ENCODE results near the gene ERC2.

Gene ERC2

GRCh38 chr3:55591888-55592287, 876.4 kb downstream of the ERC2 start:
- Histone ChIP-seq H3K27ac (ENCODE audit: low read depth in 2 of 2, low read length in 2 of 2) (peak overlapping the region in 1 of 2 donors; percentile 6), H3K4me1 (ENCODE audit: control insufficient read depth in 2 of 2, insufficient read depth in 2 of 2, low read length in 2 of 2) (no peaks in the 10 kb centered on the region), H3K9me3 (ENCODE audit: control insufficient read depth in 2 of 2, low read length in 2 of 2) (no peaks in the 10 kb centered on the region), H3K9ac (ENCODE audit: low read depth in 1 of 2, low read length in 2 of 2) (no peak overlapping the region), H3K36me3 (ENCODE audit: control insufficient read depth in 2 of 2, insufficient read depth in 2 of 2, low read length in 2 of 2) (no peaks in the 10 kb centered on the region), H3K4me3 (ENCODE audit: low read length in 2 of 2) (no peak overlapping the region), H3K27me3 (ENCODE audit: control insufficient read depth in 2 of 2, insufficient read depth in 2 of 2, low read length in 2 of 2) (no peaks in the 10 kb centered on the region)

GRCh38 chr3:55588146-55588765, 880.0 kb downstream of the ERC2 start:
- Histone ChIP-seq H3K27me3 (ENCODE audit: control insufficient read depth in 2 of 2, insufficient read depth in 2 of 2, low read length in 2 of 2) (no peaks in the 10 kb centered on the region), H3K36me3 (ENCODE audit: control insufficient read depth in 2 of 2, insufficient read depth in 2 of 2, low read length in 2 of 2) (no peaks in the 10 kb centered on the region), H3K9me3 (ENCODE audit: control insufficient read depth in 2 of 2, low read length in 2 of 2) (no peaks in the 10 kb centered on the region), H3K27ac (ENCODE audit: low read depth in 2 of 2, low read length in 2 of 2) (no peak overlapping the region), H3K4me1 (ENCODE audit: control insufficient read depth in 2 of 2, insufficient read depth in 2 of 2, low read length in 2 of 2) (no peaks in the 10 kb centered on the region), H3K9ac (ENCODE audit: low read depth in 1 of 2, low read length in 2 of 2) (no peak overlapping the region), H3K4me3 (ENCODE audit: low read length in 2 of 2) (no peak overlapping the region)

GRCh38 chr3:55585856-55586255, 882.4 kb downstream of the ERC2 start:
- Histone ChIP-seq H3K9me3 (ENCODE audit: control insufficient read depth in 2 of 2, low read length in 2 of 2) (no peaks in the 10 kb centered on the region), H3K4me1 (ENCODE audit: control insufficient read depth in 2 of 2, insufficient read depth in 2 of 2, low read length in 2 of 2) (no peaks in the 10 kb centered on the region), H3K36me3 (ENCODE audit: control insufficient read depth in 2 of 2, insufficient read depth in 2 of 2, low read length in 2 of 2) (no peaks in the 10 kb centered on the region), H3K27me3 (ENCODE audit: control insufficient read depth in 2 of 2, insufficient read depth in 2 of 2, low read length in 2 of 2) (no peaks in the 10 kb centered on the region), H3K27ac (ENCODE audit: low read depth in 2 of 2, low read length in 2 of 2) (no peak overlapping the region), H3K4me3 (ENCODE audit: low read length in 2 of 2) (no peak overlapping the region), H3K9ac (ENCODE audit: low read depth in 1 of 2, low read length in 2 of 2) (no peak overlapping the region)

GRCh38 chr3:55584716-55585368, 883.4 kb downstream of the ERC2 start:
- Histone ChIP-seq H3K27ac (ENCODE audit: low read depth in 2 of 2, low read length in 2 of 2) (no peak overlapping the region), H3K9me3 (ENCODE audit: control insufficient read depth in 2 of 2, low read length in 2 of 2) (no peaks in the 10 kb centered on the region), H3K4me3 (ENCODE audit: low read length in 2 of 2) (no peak overlapping the region), H3K9ac (ENCODE audit: low read depth in 1 of 2, low read length in 2 of 2) (no peak overlapping the region), H3K4me1 (ENCODE audit: control insufficient read depth in 2 of 2, insufficient read depth in 2 of 2, low read length in 2 of 2) (no peaks in the 10 kb centered on the region), H3K36me3 (ENCODE audit: control insufficient read depth in 2 of 2, insufficient read depth in 2 of 2, low read length in 2 of 2) (no peaks in the 10 kb centered on the region), H3K27me3 (ENCODE audit: control insufficient read depth in 2 of 2, insufficient read depth in 2 of 2, low read length in 2 of 2) (no peaks in the 10 kb centered on the region)

GRCh38 chr3:55584030-55584429, 884.2 kb downstream of the ERC2 start:
- Histone ChIP-seq H3K4me3 (ENCODE audit: low read length in 2 of 2) (no peak overlapping the region), H3K27me3 (ENCODE audit: control insufficient read depth in 2 of 2, insufficient read depth in 2 of 2, low read length in 2 of 2) (no peaks in the 10 kb centered on the region), H3K9ac (ENCODE audit: low read depth in 1 of 2, low read length in 2 of 2) (no peak overlapping the region), H3K4me1 (ENCODE audit: control insufficient read depth in 2 of 2, insufficient read depth in 2 of 2, low read length in 2 of 2) (no peaks in the 10 kb centered on the region), H3K27ac (ENCODE audit: low read depth in 2 of 2, low read length in 2 of 2) (no peak overlapping the region), H3K36me3 (ENCODE audit: control insufficient read depth in 2 of 2, insufficient read depth in 2 of 2, low read length in 2 of 2) (no peaks in the 10 kb centered on the region), H3K9me3 (ENCODE audit: control insufficient read depth in 2 of 2, low read length in 2 of 2) (no peaks in the 10 kb centered on the region)

- no peak overlapping the region for H3K9ac ChIP-seq (ENCODE audit: low read depth in 1 of 2, low read length in 2 of 2)
- no peak overlapping the region for H3K4me3 ChIP-seq (ENCODE audit: low read length in 2 of 2)
- no peaks in the 10 kb centered on the region for H3K9me3 ChIP-seq (ENCODE audit: control insufficient read depth in 2 of 2, low read length in 2 of 2)
- no peaks in the 10 kb centered on the region for H3K4me1 ChIP-seq (ENCODE audit: control insufficient read depth in 2 of 2, insufficient read depth in 2 of 2, low read length in 2 of 2)
- no peaks in the 10 kb centered on the region for H3K27me3 ChIP-seq (ENCODE audit: control insufficient read depth in 2 of 2, insufficient read depth in 2 of 2, low read length in 2 of 2)
- no peak overlapping the region for H3K27ac ChIP-seq (ENCODE audit: low read depth in 2 of 2, low read length in 2 of 2)
- no peaks in the 10 kb centered on the region for H3K36me3 ChIP-seq (ENCODE audit: control insufficient read depth in 2 of 2, insufficient read depth in 2 of 2, low read length in 2 of 2)
These were observed 884.8 kb downstream of the ERC2 start for GRCh38 chr3:55583475-55583874.

- no peaks in the 10 kb centered on the region for H3K4me1 ChIP-seq (ENCODE audit: control insufficient read depth in 2 of 2, insufficient read depth in 2 of 2, low read length in 2 of 2)
- no peaks in the 10 kb centered on the region for H3K9me3 ChIP-seq (ENCODE audit: control insufficient read depth in 2 of 2, low read length in 2 of 2)
- no peak overlapping the region for H3K9ac ChIP-seq (ENCODE audit: low read depth in 1 of 2, low read length in 2 of 2)
- no peak overlapping the region for H3K27ac ChIP-seq (ENCODE audit: low read depth in 2 of 2, low read length in 2 of 2)
- H3K36me3 ChIP-seq (ENCODE audit: control insufficient read depth in 2 of 2, insufficient read depth in 2 of 2, low read length in 2 of 2), result no peaks in the 10 kb centered on the region
- H3K27me3 ChIP-seq (ENCODE audit: control insufficient read depth in 2 of 2, insufficient read depth in 2 of 2, low read length in 2 of 2), result no peaks in the 10 kb centered on the region
- H3K4me3 ChIP-seq (ENCODE audit: low read length in 2 of 2), result no peak overlapping the region
These were observed 888.8 kb downstream of the ERC2 start for GRCh38 chr3:55579496-55579895.

- H3K4me3 ChIP-seq (ENCODE audit: low read length in 2 of 2), result no peak overlapping the region
These were observed 891.5 kb downstream of the ERC2 start for GRCh38 chr3:55576621-55577388.

GRCh38 chr3:55574671-55575070, 893.6 kb downstream of the ERC2 start:
- H3K27ac ChIP-seq (ENCODE audit: low read depth in 2 of 2, low read length in 2 of 2), result no peak overlapping the region
- H3K4me3 ChIP-seq (ENCODE audit: low read length in 2 of 2), result no peak overlapping the region
- H3K9ac ChIP-seq (ENCODE audit: low read depth in 1 of 2, low read length in 2 of 2), result no peak overlapping the region
- no peaks in the 10 kb centered on the region for H3K36me3 ChIP-seq (ENCODE audit: control insufficient read depth in 2 of 2, insufficient read depth in 2 of 2, low read length in 2 of 2)
- peaks cover 0 to 2% of the 10 kb centered on the region in 2 donors for H3K4me1 ChIP-seq (ENCODE audit: control insufficient read depth in 2 of 2, insufficient read depth in 2 of 2, low read length in 2 of 2)
- H3K27me3 ChIP-seq (ENCODE audit: control insufficient read depth in 2 of 2, insufficient read depth in 2 of 2, low read length in 2 of 2), result no peaks in the 10 kb centered on the region
- no peaks in the 10 kb centered on the region for H3K9me3 ChIP-seq (ENCODE audit: control insufficient read depth in 2 of 2, low read length in 2 of 2)

More at GRCh38 chr3:55576621-55577388, 891.5 kb downstream of the ERC2 start:
- no peaks in the 10 kb centered on the region for H3K27me3 ChIP-seq (ENCODE audit: control insufficient read depth in 2 of 2, insufficient read depth in 2 of 2, low read length in 2 of 2)
- H3K4me1 ChIP-seq (ENCODE audit: control insufficient read depth in 2 of 2, insufficient read depth in 2 of 2, low read length in 2 of 2), result peaks cover 0 to 1% of the 10 kb centered on the region in 2 donors
- no peaks in the 10 kb centered on the region for H3K36me3 ChIP-seq (ENCODE audit: control insufficient read depth in 2 of 2, insufficient read depth in 2 of 2, low read length in 2 of 2)
- no peak overlapping the region for H3K9ac ChIP-seq (ENCODE audit: low read depth in 1 of 2, low read length in 2 of 2)
- H3K27ac ChIP-seq (ENCODE audit: low read depth in 2 of 2, low read length in 2 of 2), result no peak overlapping the region
- H3K9me3 ChIP-seq (ENCODE audit: control insufficient read depth in 2 of 2, low read length in 2 of 2), result no peaks in the 10 kb centered on the region

GRCh38 chr3:55572816-55573215, 895.5 kb downstream of the ERC2 start:
- Histone ChIP-seq H3K36me3 (ENCODE audit: control insufficient read depth in 2 of 2, insufficient read depth in 2 of 2, low read length in 2 of 2) (no peaks in the 10 kb centered on the region), H3K4me1 (ENCODE audit: control insufficient read depth in 2 of 2, insufficient read depth in 2 of 2, low read length in 2 of 2) (peaks cover 0 to 2% of the 10 kb centered on the region in 2 donors), H3K4me3 (ENCODE audit: low read length in 2 of 2) (no peak overlapping the region), H3K27me3 (ENCODE audit: control insufficient read depth in 2 of 2, insufficient read depth in 2 of 2, low read length in 2 of 2) (no peaks in the 10 kb centered on the region), H3K9ac (ENCODE audit: low read depth in 1 of 2, low read length in 2 of 2) (no peak overlapping the region), H3K9me3 (ENCODE audit: control insufficient read depth in 2 of 2, low read length in 2 of 2) (no peaks in the 10 kb centered on the region), H3K27ac (ENCODE audit: low read depth in 2 of 2, low read length in 2 of 2) (no peak overlapping the region)
